HG03175 (cell line): ENCODE measurements around the gene SLC38A3.

Experiments
- ATAC-seq: cut with Tn5 transposase; IDR thresholded peaks from one replicate; pipeline ENCODE4 v1.9.1; 2021; ENCODE audit warnings: mild to moderate bottlenecking, moderate library complexity; ENCODE audit not compliant: unreplicated experiment

SLC38A3 gene

DNA sequence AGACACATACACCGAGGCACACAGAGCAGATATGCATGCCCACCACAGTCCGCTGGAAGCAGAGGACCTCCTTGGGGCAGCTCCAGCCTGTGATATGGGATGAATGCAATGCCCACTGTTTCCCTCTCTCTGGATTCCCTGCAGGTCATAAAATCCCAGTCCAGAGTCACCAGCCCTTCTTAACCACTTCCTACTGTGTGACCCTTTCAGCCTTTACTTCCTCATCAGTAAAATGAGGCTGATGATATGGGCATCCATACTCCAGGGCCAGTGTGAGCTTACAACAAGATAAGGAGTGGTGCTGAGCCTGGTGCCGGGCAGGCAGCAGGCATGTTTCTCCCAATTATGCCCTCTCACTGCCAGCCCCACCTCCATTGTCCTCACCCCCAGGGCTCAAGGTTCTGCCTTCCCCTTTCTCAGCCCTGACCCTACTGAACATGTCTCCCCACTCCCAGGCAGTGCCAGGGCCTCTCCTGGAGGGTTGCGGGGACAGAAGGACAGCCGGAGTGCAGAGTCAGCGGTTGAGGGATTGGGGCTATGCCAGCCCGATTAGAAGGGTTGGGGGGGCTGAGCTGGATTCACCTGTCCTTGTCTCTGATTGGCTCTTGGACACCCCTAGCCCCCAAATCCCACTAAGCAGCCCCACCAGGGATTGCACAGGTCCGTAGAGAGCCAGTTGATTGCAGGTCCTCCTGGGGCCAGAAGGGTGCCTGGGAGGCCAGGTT is 14.0 kb upstream of the SLC38A3 start, which contains the start of gene GNAT1:
Gene GNAT1, plus strand, starts transcription at position 675 of the 725 bp plus-strand sequence. CDS start 116 bp downstream, outside the sequence.
- no peak for ATAC-seq

DNA sequence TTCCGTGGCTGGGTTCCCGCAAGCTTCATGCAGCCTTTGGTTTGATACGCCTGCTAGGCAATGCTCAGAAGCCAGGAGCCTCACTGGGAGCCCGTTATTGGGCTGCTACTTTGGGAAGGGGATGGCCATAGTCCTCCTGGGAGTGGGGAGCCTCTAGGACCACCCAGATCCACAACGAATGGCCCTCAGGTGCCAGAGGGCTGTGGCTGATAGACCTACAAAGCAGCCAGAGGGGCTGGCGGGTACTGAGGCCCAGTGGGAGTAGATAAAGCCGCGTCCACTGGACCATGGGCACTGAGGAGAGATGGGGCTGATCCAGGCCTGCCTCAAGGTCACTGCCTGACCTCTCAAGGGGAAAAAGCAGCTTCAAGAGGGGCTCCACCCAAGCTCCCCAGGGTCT is 12.9 kb upstream of the SLC38A3 start:
- ATAC-seq = no peak

DNA sequence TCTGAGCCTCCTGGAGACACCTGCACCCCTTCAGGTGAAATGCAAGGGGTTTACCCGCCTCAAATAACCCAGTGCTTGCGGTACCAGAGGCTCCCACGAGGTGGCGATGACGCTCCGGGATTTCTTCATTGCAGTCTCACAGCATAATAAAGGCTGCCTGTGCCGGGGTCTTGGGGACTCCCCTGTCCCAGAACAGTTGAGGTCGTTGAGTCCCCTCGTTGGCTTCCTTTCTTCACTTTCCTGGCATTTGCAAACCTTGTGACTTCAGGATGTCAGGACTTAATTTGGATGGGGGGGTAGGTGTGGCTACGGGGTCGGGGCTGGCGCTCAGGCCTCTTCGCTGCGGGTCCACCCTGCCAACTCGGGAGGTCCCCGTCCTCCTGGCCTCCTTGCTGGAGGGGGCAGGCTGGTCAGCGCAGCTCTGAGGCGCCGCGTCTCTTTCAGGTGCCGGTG is 12.4 kb upstream of the SLC38A3 start:
- ATAC-seq = no peak

DNA sequence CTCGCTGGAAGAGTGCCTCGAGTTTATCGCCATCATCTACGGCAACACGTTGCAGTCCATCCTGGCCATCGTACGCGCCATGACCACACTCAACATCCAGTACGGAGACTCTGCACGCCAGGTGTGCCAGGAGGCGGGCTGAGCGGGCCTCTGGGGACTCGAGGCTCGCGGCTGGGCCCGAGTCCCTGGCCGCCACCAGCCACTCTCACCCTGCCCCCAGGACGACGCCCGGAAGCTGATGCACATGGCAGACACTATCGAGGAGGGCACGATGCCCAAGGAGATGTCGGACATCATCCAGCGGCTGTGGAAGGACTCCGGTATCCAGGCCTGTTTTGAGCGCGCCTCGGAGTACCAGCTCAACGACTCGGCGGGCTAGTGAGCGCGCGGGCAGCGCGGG is 11.8 kb upstream of the SLC38A3 start:
- no peak for ATAC-seq

- ATAC-seq = no peak
These were observed 11.3 kb upstream of the SLC38A3 start for GRCh38 chr3:50193746-50194127.

DNA sequence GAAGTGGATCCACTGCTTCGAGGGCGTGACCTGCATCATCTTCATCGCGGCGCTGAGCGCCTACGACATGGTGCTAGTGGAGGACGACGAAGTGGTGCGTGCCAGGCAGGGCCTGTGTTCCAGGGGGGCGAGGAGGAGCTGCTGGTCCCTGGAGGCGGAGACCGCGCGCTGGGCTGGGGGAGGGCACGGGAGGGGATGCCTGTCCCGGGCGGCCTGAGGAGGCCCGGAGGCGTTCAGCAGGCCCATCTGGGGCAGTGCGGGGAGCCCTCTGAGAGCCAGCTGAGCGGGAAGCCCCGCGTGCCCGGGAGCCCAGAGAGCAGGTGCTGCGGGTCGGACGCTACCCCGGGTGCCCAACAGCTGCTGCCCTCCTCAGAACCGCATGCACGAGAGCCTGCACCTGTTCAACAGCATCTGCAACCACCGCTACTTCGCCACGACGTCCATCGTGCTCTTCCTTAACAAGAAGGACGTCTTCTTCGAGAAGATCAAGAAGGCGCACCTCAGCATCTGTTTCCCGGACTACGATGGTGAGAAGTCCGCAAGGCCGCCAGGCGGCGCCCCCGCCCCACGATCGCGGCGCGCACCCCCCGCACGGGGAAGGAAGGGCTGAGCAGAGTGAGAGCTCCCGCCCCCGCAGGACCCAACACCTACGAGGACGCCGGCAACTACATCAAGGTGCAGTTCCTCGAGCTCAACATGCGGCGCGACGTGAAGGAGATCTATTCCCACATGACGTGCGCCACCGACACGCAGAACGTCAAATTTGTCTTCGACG is 10.8 kb upstream of the SLC38A3 start:
- no peak for ATAC-seq

GRCh38 chr3:50194903-50195500 is 10.1 kb upstream of the SLC38A3 start:
- no peak for ATAC-seq

DNA sequence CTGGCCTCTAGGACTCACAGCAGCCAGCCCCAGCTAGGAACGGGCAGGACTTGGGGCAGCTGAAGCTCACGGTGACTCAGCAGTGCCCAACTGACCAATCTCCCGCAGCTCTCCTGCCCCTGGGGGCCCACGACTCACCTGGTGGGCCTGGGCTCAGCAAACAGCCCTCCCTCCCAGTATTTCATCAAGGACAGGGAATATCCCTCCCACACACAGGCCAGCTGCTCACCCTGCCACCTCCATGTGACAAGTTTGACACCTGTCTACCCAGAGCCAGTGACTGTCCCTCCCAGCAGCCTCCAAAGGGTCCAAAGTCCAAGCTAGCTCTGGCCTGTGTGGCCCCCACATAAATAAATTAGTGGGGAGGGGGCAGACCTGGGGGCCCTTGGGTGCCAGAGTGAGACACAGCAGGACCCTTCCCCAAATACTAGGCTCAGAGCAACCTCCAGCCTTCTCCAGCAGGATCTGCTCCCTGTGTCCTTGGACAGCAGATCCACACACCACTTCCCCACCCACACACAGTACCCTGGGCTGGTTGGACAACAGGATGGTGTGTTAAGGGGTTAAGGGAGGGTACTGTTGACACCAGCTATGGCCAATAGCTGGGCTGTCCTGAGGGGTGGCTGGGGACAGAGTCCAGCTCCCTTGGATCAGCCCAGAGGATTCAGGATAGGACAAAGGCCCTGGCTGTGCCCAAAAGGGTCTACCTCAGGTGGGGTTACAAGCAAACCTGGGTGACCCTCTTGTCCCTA is 9.4 kb upstream of the SLC38A3 start:
- no peak for ATAC-seq

DNA sequence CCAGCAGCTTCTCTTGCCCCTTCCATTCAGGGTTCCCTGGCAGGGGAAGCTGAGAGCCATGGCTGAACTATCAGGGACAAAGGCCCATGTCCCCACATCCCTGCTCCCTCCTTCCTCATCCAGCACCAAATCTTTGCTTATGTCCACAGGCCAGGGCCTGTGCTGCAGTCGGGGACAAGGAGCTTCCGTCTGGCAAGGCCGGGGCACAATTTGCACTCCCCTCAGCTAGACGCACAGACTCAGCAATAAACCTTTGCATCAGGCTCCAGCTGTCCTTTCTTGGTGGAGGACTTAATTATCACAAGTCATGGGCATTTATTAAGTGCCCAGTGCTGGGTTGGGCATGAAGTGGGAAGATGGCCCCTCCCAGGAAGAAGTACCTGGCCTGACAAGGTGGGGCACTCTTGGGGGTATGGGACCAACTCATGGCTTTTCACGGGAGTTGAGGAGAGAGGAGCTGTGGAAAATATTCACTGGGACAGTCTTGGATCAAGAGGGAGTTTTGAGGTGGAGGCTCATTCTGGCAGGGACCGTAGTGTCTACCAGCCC is 8.7 kb upstream of the SLC38A3 start:
- ATAC-seq = no peak

DNA sequence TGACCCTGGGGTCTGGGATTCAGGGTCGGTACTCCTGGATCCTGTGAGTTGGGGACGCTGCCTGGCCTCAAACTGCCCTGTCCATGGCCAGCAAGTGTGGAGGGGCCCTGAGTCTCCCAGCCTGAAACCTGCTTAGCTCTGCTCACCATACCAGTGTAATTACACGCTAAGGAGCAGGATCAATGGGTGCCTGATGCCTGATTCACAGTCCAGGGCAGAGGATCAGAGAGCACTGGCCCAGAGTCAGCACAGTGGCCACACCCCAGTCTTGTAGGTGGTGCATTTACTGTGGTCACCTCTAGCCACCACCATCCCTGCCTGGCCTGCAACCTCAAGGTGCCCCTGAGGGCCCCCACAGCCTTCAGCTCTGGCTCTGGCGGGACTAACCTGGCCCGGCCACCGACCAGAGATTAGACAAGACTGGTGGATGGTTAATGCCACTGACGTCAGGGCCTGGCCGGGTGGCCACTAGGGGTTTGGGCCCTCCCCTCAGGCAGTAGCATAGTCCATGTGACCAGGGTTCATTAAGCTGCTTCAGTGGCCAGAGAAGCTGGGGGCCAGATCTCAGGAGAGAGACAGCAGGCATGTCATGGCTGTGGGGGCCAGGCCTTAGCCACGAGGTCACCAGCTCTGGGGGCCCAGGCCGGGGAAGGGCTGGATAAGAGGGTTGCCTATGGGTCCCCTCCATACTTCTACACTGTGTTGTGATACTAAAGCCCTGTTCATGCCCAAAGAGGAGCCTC is 3.3 kb upstream of the SLC38A3 start:
- ATAC-seq = no peak

GRCh38 chr3:50202353-50203112 is 2.5 kb upstream of the SLC38A3 start:
- ATAC-seq = no peak

- ATAC-seq = no peak
These were observed 1.8 kb upstream of the SLC38A3 start for GRCh38 chr3:50203113-50203808.

DNA sequence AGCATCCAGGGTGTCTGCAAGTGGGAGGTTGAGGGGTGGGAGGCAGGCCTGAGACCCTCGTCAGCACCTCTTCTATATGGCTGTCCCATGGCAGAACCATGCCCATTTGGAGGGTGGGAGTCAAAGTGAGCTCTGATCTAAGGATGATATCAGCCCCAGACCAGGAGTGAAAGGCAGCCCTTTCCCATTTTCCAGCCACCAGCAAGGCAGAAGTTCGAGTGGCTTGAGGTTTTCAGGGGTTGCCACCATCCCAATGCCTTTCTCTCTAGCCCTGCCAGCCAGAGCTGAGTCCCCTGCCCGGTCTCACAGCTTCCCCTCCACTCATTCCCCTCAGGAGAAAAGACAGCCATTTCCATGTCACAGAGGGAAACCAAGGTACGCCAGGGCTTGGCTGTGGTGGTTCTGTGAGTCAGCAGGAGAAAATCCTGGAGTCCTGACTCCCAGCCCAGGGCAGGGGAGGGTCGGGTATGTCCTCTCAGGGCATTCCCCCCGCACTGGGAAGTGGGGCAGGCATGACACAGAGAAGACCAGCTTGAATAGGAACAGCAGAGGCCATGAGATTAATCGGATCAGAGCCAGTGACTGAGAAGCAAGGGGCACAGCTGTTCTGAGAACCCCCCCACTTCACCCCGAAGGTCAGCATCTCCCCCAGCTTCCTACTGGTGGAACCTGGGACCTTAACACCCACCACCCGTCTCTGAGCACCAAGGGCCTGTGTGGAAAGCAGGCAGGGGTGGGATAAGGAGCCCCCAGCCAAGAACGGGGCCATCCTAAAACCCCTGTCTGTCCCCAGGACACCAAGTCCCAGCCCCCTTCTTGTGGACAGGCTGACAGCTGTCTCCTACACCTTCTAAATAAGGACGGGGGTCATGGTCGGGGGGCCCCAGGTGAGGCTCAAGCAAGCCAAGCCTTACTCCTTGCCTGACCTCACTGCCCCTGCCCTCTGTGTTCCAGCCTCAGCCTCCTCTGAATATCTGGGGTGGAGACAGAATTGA is 965 bp upstream of the SLC38A3 start:
- no peak for ATAC-seq

DNA sequence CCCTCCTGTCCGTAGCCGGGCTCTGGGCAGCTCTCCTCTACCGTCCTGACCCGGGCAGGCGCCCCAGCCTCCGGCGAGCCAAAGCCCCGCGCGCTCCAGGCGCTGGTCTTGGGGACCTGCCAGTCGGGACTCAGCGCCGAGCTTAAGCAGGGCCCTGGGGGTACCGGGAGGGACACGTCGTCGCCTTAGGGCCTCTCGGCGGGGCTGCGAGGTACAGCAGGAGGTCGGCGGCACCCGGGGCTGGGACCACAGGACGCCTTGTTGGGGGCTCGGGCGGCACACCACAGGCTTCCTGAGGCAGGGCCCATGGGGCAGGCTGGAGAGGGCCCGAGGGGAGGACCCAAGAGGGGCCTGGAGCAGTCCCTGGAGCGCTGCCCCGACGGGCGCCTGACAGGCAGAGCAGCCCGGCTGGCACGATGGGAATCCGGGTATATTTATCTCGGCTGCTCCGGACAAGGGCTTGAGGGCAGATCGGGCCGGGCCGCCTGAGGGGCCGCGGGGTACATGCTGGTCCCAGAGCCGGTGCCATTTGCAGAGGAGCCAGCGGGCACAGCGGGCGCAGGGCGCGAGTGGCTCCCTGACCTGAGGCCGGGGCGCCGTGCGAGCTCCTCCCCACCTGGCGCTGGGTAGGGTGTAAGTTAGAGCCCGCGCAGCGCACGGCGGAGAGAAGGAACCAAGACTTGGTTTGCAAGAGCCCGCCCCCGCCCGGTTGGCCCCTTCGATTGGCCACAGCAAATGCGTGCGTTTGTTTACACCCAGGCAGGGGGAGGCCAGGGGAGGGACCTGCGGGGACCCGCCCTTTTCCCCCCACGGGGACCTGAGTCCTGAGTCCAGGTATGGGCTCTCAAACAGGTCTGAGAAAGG is 574 bp downstream of the SLC38A3 start:
- no peak for ATAC-seq

GRCh38 chr3:50207359-50208042 is 2.4 kb downstream of the SLC38A3 start:
- ATAC-seq = no peak
